GM12874 (cell line): ENCODE measurements around the gene PPM1M.

Experiments
- CTCF ChIP-seq: IDR thresholded peaks from 2 replicates; pipeline ENCODE4 v1.5.1; 2011; ENCODE audit warnings: low read depth, mild to moderate bottlenecking, control low read depth, low read length, moderate library complexity; ENCODE audit not compliant: insufficient read depth

PPM1M gene

GRCh38 chr3:52238761-52239701 lies 6.5 kb upstream of the PPM1M start, which contains the start of gene TWF2:
TWF2 (minus strand) TSS chr3:52239158; CDS start chr3:52239016, 142 bp downstream.
- peak; percentile 49 for TF ChIP-seq CTCF

GRCh38 chr3:52240059-52240885 lies 5.3 kb upstream of the PPM1M start:
- no peak for TF ChIP-seq CTCF

GRCh38 chr3:52240886-52241370 lies 4.6 kb upstream of the PPM1M start:
- no peak for TF ChIP-seq CTCF

- no peak for TF ChIP-seq CTCF
These were observed 3.5 kb upstream of the PPM1M start for GRCh38 chr3:52242039-52242438.

- TF ChIP-seq CTCF = no peak
These were observed 1.5 kb upstream of the PPM1M start for GRCh38 chr3:52243791-52244628.

GRCh38 chr3:52246264-52246620 lies 683 bp downstream of the PPM1M start:
- TF ChIP-seq CTCF = no peak
